ENCODE results near the gene THEMIS2. TPM values are rescaled to one million over a fixed set of nuclear protein-coding genes. Genes with fewer than 3 reads are reported as not detected.

Gene THEMIS2
- total and polyA plus RNA-seq, 11 donors, result 1.7 to 50.8 (median 6.1) TPM

DNA sequence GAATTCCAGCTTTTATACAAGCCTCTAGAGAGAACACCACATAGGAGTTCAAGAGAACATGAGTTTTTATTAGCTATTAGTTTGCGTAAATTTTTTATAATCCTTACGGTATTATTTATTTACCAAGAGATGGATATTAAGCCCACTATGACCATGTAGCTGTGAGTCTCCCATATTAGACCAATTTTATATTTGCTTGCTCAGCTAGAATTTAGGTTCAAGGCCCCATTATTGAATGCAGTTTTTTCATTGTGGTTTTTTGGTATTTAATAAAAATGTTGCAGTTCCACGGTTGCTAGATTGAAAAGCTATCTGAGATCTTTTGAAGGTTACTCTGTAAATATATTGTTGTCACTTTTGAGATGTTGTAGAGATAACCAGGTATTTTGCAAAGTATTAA is 38.9 kb upstream of the THEMIS2 start:
- Histone ChIP-seq H3K4me3 (no peak overlapping the region), H3K4me1 (peaks cover 8 to 34% (median 19%) of the 10 kb centered on the region in 12 donors), H3K27ac (no peak overlapping the region), H3K36me3 (peaks cover 0 to 45% (median 30%) of the 10 kb centered on the region in 9 donors), H3K9me3 (no peaks in the 10 kb centered on the region), H3K27me3 (no peaks in the 10 kb centered on the region)
- no peak for ATAC-seq
- TF ChIP-seq, protein P1, sequence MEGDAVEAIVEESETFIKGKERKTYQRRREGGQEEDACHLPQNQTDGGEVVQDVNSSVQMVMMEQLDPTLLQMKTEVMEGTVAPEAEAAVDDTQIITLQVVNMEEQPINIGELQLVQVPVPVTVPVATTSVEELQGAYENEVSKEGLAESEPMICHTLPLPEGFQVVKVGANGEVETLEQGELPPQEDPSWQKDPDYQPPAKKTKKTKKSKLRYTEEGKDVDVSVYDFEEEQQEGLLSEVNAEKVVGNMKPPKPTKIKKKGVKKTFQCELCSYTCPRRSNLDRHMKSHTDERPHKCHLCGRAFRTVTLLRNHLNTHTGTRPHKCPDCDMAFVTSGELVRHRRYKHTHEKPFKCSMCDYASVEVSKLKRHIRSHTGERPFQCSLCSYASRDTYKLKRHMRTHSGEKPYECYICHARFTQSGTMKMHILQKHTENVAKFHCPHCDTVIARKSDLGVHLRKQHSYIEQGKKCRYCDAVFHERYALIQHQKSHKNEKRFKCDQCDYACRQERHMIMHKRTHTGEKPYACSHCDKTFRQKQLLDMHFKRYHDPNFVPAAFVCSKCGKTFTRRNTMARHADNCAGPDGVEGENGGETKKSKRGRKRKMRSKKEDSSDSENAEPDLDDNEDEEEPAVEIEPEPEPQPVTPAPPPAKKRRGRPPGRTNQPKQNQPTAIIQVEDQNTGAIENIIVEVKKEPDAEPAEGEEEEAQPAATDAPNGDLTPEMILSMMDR (IDR thresholded peaks at IDR 0.05), result no peak
- no peak for TF ChIP-seq POLR2A (IDR thresholded peaks at IDR 0.05)
- no peak for DNase-seq
- WGBS, 4 donors, result 87 to 92% (median 91%) methylated on average over 3 of the region's 3 CpGs
- intact Hi-C loops (cut with DNase I), result loop anchor here in 1 of 10 donors (5.0 kb wide), 1 partner anchor 61 kb away; the partner anchor contains the start of gene STX12

DNA sequence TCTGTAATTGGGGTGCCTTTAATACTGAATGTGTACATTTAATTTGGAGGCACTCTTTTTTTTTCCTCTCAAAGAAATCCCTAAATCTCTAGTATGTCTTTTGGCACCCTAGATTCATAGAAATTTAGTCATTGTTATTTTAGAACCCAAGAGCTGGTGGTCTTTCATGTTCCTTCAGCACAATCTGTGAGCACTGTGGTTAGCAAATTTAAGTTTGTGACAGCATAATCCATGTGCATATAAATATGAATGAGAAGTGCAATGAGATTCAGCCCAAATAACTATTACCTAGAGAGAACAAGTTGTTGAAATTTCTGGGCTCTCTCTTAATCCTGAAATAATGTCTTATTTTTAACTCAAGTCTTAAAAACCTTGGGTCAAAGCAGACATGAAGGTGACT is 37.3 kb upstream of the THEMIS2 start:
- H3K9me3 ChIP-seq, result no peaks in the 10 kb centered on the region
- no peak overlapping the region for H3K27ac ChIP-seq
- H3K27me3 ChIP-seq, result no peaks in the 10 kb centered on the region
- ATAC-seq (no peak), DNase-seq (no peak)
- TF ChIP-seq, protein P1 (IDR thresholded peaks at IDR 0.05), result no peak
- no peak for TF ChIP-seq POLR2A (IDR thresholded peaks at IDR 0.05)
- H3K4me3 ChIP-seq, result no peak overlapping the region
- intact Hi-C loops (cut with DNase I), result no loop called here
- peaks cover 0 to 60% (median 46%) of the 10 kb centered on the region in 9 donors for H3K36me3 ChIP-seq
- H3K4me1 ChIP-seq, result peaks cover 8 to 30% (median 17%) of the 10 kb centered on the region in 12 donors

DNA sequence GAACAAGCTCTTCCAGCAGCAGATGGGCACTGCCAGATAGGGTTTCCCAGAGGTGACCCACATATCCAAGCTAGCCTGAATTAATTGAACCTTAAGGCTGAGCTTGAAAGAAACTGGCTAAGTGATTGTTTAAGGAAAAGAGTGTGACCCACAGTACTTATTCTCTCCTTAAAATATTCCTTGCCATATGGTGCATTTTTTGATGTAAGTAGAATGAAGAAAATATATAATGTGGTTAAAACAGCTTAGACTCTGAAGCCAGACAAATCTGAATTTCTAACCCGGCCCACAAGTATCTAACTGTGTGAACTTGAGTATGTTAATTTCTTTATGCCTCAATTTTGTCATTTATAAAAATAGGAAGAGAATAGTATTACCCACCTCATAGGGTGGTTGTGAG is 36.8 kb upstream of the THEMIS2 start:
- Histone ChIP-seq H3K4me1 (peaks cover 8 to 28% (median 17%) of the 10 kb centered on the region in 12 donors), H3K27me3 (no peaks in the 10 kb centered on the region), H3K4me3 (no peak overlapping the region), H3K27ac (no peak overlapping the region), H3K9me3 (no peaks in the 10 kb centered on the region), H3K36me3 (peaks cover 0 to 65% (median 51%) of the 10 kb centered on the region in 9 donors)
- DNase-seq (no peak), ATAC-seq (no peak)
- intact Hi-C loops (cut with DNase I), result no loop called here
- no peak for TF ChIP-seq POLR2A (IDR thresholded peaks at IDR 0.05)
- TF ChIP-seq, protein P1 (IDR thresholded peaks at IDR 0.05), result no peak
- 85 to 94% (median 90%) methylated on average over 1 of the region's 1 CpG for WGBS, 4 donors

DNA sequence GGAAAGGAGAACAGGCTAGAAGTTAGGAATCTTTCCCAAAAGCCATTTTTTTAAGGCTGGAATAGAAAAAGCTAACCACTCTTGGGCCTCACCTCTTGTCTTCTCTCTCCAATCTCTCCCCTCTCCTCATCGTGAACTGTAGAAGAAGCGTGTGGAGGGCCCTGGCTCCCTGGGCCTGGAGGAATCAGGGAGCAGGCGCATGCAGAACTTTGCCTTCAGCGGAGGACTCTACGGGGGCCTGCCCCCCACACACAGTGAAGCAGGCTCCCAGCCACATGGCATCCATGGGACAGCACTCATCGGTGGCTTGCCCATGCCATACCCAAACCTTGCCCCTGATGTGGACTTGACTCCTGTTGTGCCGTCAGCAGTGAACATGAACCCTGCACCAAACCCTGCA is 22.4 kb upstream of the THEMIS2 start:
- no peaks in the 10 kb centered on the region for H3K9me3 ChIP-seq
- no peak overlapping the region for H3K4me3 ChIP-seq
- intact Hi-C loops (cut with DNase I), result loop anchor here in 2 of 10 donors (10.0 kb wide), 2 partner anchors 125 to 355 kb away; no protein-coding TSS in a partner anchor
- ATAC-seq (no peak), DNase-seq (no peak)
- TF ChIP-seq, protein P1 (IDR thresholded peaks at IDR 0.05), result no peak
- no peak for TF ChIP-seq POLR2A (IDR thresholded peaks at IDR 0.05)
- no peaks in the 10 kb centered on the region for H3K4me1 ChIP-seq
- WGBS, 4 donors, result 94 to 98% (median 98%) methylated on average over 7 of the region's 7 CpGs
- no peaks in the 10 kb centered on the region for H3K27me3 ChIP-seq
- H3K27ac ChIP-seq, result no peak overlapping the region
- H3K36me3 ChIP-seq, result peaks cover 5 to 70% (median 68%) of the 10 kb centered on the region in 9 donors
